Renal pelvis (tissue), 12 donors: ENCODE data around the gene GRAMD2A. TPM values are rescaled to one million over a fixed set of nuclear protein-coding genes. Genes with fewer than 3 reads are reported as not detected.

Experiments used
- DNase-seq: peaks from one replicate; pipeline ENCODE4 v3.0.0-alpha.2; 2013
- long read RNA-seq, 16 experiments: transcript quantifications; one replicate each; lab custom pipeline, GENCODE V29; 2026
- polyA plus RNA-seq, 3 donors: library from polyadenylated mRNA; unstranded; fragments of 120-200 nt; gene quantifications; one replicate each; pipeline ENCODE4 v1.2.1, GENCODE V29; 2013; ENCODE audit not compliant: insufficient read length in 3 of 3

Gene GRAMD2A
- polyA plus RNA-seq = 10 to 100 TPM in 2 of 3 donors, 1 to 10 TPM in 1; 6.6 to 21.3 (median 14.8) TPM
- long read RNA-seq, donor 1 = 0 reads
- long read RNA-seq, donor 2 = 0 reads
- long read RNA-seq, donor 3 = 0 reads
- long read RNA-seq, donor 4 = 0 reads
- long read RNA-seq, donor 5 = 0 reads
- long read RNA-seq, donor 6 = 0 reads
- long read RNA-seq, donor 7, partial matches to known transcripts = 0 of 1 reads
- long read RNA-seq, donor 7, other reads (novel, unspliced or antisense) = 0 of 1 reads
- long read RNA-seq, donor 8 = 0 reads
- long read RNA-seq, donor 9, partial matches to known transcripts = 0 of 1 reads
- long read RNA-seq, donor 9, other reads (novel, unspliced or antisense) = 0 of 1 reads
- long read RNA-seq, donor 10 = 0 reads
- long read RNA-seq, donor 11, partial matches to known transcripts = 0 of 1 reads
- long read RNA-seq, donor 11, other reads (novel, unspliced or antisense) = 0 of 1 reads
- long read RNA-seq, donor 12 = 0 reads
- long read RNA-seq, donor 13 = 0 reads
- long read RNA-seq, donor 14 = 0 reads
- long read RNA-seq, donor 15 = 0 reads
- long read RNA-seq, donor 16 = 0 reads

- peak; percentile 30 for DNase-seq
Measured at GRCh38 chr15:72197460-72198355, at the start of gene GRAMD2A. Gene GRAMD2A (minus strand): TSS chr15:72197787.

- no peak for DNase-seq
Measured at GRCh38 chr15:72242775-72243370, 45.3 kb upstream of the GRAMD2A start.

- no peak for DNase-seq
Measured at GRCh38 chr15:72239652-72240051, 42.1 kb upstream of the GRAMD2A start.

- DNase-seq = no peak
Measured at GRCh38 chr15:72238586-72238985, 41.0 kb upstream of the GRAMD2A start.

- DNase-seq = no peak
Measured at GRCh38 chr15:72237853-72238224, 40.3 kb upstream of the GRAMD2A start.

GRCh38 chr15:72237029-72237852, 39.7 kb upstream of the GRAMD2A start:
- no peak for DNase-seq

- no peak for DNase-seq
Measured at GRCh38 chr15:72236381-72237003, 38.9 kb upstream of the GRAMD2A start.

GRCh38 chr15:72235298-72235697, 37.7 kb upstream of the GRAMD2A start:
- DNase-seq = no peak

- DNase-seq = no peak
Measured at GRCh38 chr15:72233769-72234168, 36.2 kb upstream of the GRAMD2A start.

- DNase-seq = no peak
Measured at GRCh38 chr15:72231833-72232478, 34.4 kb upstream of the GRAMD2A start.

- peak; percentile 97 for DNase-seq
Measured at GRCh38 chr15:72231066-72231832, 33.7 kb upstream of the GRAMD2A start, which contains the start of gene PKM. Gene PKM (minus strand): TSS chr15:72231190. CDS start chr15:72219097, 12,093 bp downstream.

- peak; percentile 94 for DNase-seq
Measured at GRCh38 chr15:72230197-72231065, 32.8 kb upstream of the GRAMD2A start.

- no peak for DNase-seq
Measured at GRCh38 chr15:72229947-72230196, 32.3 kb upstream of the GRAMD2A start.

GRCh38 chr15:72229076-72229946, 31.7 kb upstream of the GRAMD2A start:
- DNase-seq = peak; percentile 16

GRCh38 chr15:72227720-72228119, 30.1 kb upstream of the GRAMD2A start:
- DNase-seq = no peak

- no peak for DNase-seq
Measured at GRCh38 chr15:72227192-72227586, 29.6 kb upstream of the GRAMD2A start.

GRCh38 chr15:72223278-72223677, 25.7 kb upstream of the GRAMD2A start:
- no peak for DNase-seq

- DNase-seq = no peak
Measured at GRCh38 chr15:72222393-72222792, 24.8 kb upstream of the GRAMD2A start.
